Rectal smooth muscle tissue (tissue), 1 donor: Measurements from ENCODE around the gene IL1F10.

Experiments used
- H3K27ac ChIP-seq: one replicate; pipeline ENCODE4 v1.7.0; 2013; ENCODE audit warnings: low read depth, low read length, inconsistent platforms
- H3K27me3 ChIP-seq: one replicate; pipeline ENCODE4 v1.7.0; 2013; ENCODE audit warnings: low read length; ENCODE audit not compliant: control insufficient read depth, insufficient read depth
- H3K36me3 ChIP-seq: one replicate; pipeline ENCODE4 v1.7.0; 2013; ENCODE audit warnings: low read length; ENCODE audit not compliant: control insufficient read depth, insufficient read depth
- H3K4me1 ChIP-seq: one replicate; pipeline ENCODE4 v1.7.0; 2013; ENCODE audit warnings: low read length; ENCODE audit not compliant: control insufficient read depth, insufficient read depth
- H3K4me3 ChIP-seq: one replicate; pipeline ENCODE4 v1.7.0; 2013; ENCODE audit warnings: low read length
- H3K9ac ChIP-seq: one replicate; pipeline ENCODE4 v1.7.0; 2013; ENCODE audit warnings: low read length

Gene IL1F10

GRCh38 chr2:113041871-113042270 is 25.9 kb upstream of the IL1F10 start:
- Histone ChIP-seq H3K27ac (no peak overlapping the region), H3K36me3 (no peaks in the 10 kb centered on the region), H3K4me3 (no peak overlapping the region), H3K4me1 (no peaks in the 10 kb centered on the region), H3K9ac (no peak overlapping the region), H3K27me3 (no peaks in the 10 kb centered on the region)

GRCh38 chr2:113046465-113046864 is 21.3 kb upstream of the IL1F10 start:
- H3K4me1 ChIP-seq: no peaks in the 10 kb centered on the region
- H3K9ac ChIP-seq: no peak overlapping the region
- H3K4me3 ChIP-seq: no peak overlapping the region
- no peaks in the 10 kb centered on the region for H3K36me3 ChIP-seq
- H3K27ac ChIP-seq: no peak overlapping the region
- H3K27me3 ChIP-seq: no peaks in the 10 kb centered on the region

DNA sequence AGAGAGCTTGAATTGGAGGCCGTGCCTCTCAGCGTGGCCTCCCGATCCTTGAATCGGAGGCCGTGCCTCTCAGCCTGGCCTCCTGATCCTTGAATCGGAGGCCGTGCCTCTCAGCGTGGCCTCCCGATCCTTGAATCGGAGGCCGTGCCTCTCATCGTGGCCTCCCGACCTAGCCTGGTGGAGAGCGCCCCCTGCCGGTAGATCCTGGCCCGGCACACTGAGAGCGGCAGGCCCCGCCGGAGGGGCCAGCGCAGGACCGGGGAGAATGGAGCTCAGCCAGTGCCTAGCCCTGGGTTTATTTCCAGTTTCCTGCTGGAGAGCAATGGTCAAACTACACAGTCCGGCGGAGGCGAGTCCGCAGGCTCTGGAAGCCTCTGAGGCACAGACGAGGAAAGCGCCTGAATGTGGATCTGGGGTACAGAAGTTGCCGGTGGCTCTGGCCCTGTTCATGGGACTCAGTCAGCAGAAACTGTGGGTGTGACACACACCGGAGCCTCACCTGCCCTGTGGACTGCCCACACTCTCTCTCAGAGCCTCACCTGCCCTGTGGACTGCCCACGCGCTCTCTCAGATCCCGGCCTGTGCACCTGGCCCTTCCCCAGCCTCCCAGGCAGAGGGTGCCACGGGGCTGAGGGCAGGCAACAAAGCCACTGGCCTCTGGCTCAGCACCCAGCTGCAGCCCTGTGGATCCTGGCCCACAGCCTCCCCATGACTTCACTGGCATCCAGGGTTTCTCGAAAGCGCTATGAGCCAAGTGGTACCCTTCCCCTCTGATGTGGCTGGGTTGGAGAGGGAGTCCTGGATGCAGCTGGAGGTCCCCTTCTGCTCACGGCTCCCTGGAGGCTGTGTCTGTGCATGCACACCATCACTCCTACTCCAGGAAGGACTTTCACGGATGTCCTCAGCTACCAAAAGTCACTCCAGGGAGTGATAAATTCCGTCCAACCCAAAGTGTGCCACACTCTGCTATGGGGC is 16.6 kb upstream of the IL1F10 start:
- Histone ChIP-seq H3K27me3 (no peaks in the 10 kb centered on the region), H3K4me3 (no peak overlapping the region), H3K9ac (no peak overlapping the region), H3K36me3 (no peaks in the 10 kb centered on the region), H3K4me1 (no peaks in the 10 kb centered on the region), H3K27ac (no peak overlapping the region)

DNA sequence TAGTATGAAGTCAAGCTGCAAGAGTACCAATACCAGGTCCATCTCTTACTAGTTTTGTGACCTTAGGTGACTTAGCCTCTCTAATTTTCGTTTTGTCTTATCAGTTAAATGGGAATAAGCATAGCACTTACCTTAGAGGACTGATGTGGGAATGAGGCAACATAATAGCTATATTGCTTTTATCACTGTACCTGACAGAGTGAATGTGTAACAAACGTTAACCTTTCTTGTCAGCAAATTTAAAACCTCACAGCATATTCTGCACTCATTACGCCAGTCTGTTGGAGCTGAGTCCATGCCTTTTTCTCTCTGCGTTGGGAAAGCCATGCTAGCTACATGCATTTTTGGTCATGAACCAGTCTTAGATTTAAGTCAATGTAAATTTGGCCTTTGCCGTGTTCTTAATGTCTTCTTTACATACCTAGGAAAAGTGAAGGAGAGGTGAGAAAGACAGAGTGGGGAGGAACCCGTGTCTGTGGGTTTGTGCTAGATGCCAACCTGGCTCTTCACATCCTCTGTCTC is 15.3 kb upstream of the IL1F10 start, which contains the start of gene IL36B:
IL36B (minus strand) TSS at position 472 of the 522 bp plus-strand sequence.
- Histone ChIP-seq H3K9ac (no peak within 1 kb of the TSS), H3K27ac (no peak within 1 kb of the TSS), H3K4me1 (no peaks in the 10 kb centered on the region), H3K4me3 (no peak within 1 kb of the TSS), H3K27me3 (no peaks in the 10 kb centered on the region), H3K36me3 (no peaks in the 10 kb centered on the region)

GRCh38 chr2:113053666-113054065 is 14.1 kb upstream of the IL1F10 start:
- Histone ChIP-seq H3K9ac (no peak overlapping the region), H3K4me1 (no peaks in the 10 kb centered on the region), H3K4me3 (no peak overlapping the region), H3K27me3 (no peaks in the 10 kb centered on the region), H3K36me3 (no peaks in the 10 kb centered on the region), H3K27ac (no peak overlapping the region)

- H3K4me1 ChIP-seq: no peaks in the 10 kb centered on the region
- no peak overlapping the region for H3K9ac ChIP-seq
- no peak overlapping the region for H3K4me3 ChIP-seq
- H3K36me3 ChIP-seq: no peaks in the 10 kb centered on the region
- no peak overlapping the region for H3K27ac ChIP-seq
- no peaks in the 10 kb centered on the region for H3K27me3 ChIP-seq
Observed at GRCh38 chr2:113054066-113054465, 13.7 kb upstream of the IL1F10 start.

- Histone ChIP-seq H3K4me3 (no peak overlapping the region), H3K4me1 (no peaks in the 10 kb centered on the region), H3K27ac (no peak overlapping the region), H3K27me3 (no peaks in the 10 kb centered on the region), H3K9ac (no peak overlapping the region), H3K36me3 (no peaks in the 10 kb centered on the region)
Observed at GRCh38 chr2:113056521-113056920, 11.2 kb upstream of the IL1F10 start.

DNA sequence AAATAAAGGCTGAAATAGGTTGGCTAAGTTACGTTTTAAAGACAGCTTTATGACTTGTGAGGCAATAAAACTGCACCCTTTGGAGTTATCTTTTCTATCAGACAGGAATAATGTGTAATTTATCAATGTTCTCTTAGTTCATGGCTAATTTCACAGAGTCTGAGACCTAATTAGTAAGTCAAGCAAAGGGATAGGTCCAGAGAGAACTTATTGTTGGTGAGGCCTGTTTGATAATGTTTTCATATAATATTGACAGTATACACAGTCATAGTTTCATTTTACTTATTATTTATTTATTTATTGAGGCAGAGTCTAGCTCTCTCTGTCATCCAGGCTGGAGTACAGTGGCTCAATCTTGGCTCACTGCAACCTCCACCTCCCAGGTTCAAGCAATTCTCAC is 10.7 kb upstream of the IL1F10 start:
- Histone ChIP-seq H3K4me3 (no peak overlapping the region), H3K4me1 (no peaks in the 10 kb centered on the region), H3K36me3 (no peaks in the 10 kb centered on the region), H3K27ac (no peak overlapping the region), H3K9ac (no peak overlapping the region), H3K27me3 (no peaks in the 10 kb centered on the region)

DNA sequence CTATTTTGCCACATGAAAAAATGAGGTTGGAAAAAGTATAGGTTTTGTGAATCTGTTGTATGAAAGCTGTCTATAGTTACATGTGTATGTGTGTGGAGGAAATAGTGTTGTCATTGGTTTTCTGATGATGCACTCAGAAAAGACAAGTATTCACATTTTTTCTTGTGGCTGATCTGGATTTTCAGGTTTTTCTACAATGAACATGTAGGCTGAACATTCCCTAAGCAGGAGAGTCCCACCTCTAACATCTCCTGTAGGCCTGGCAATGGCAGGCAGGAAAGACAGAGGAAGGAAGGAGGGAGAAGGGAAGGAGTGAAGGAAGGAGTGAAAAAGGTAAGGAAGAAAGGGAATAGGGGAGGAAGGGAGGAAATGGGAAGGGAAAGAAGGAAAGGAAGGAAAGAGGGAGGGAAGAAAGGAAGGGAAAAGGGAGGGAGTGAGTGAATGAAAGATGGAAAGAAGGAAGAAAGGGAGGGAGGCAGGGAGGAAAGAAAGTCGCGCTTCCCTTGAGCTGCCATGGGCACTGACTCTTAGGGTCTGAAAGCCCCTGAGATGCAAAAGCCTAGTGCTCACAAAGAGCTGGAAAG is 9.3 kb upstream of the IL1F10 start:
- Histone ChIP-seq H3K9ac (no peak overlapping the region), H3K27me3 (no peaks in the 10 kb centered on the region), H3K27ac (no peak overlapping the region), H3K36me3 (no peaks in the 10 kb centered on the region), H3K4me3 (no peak overlapping the region), H3K4me1 (no peaks in the 10 kb centered on the region)

- H3K27ac ChIP-seq: no peak within 1 kb of the TSS
- H3K36me3 ChIP-seq: no peaks in the 10 kb centered on the region
- no peak within 1 kb of the TSS for H3K9ac ChIP-seq
- no peaks in the 10 kb centered on the region for H3K27me3 ChIP-seq
- H3K4me3 ChIP-seq: no peak within 1 kb of the TSS
- no peaks in the 10 kb centered on the region for H3K4me1 ChIP-seq
Observed at GRCh38 chr2:113058998-113059960, 8.5 kb upstream of the IL1F10 start, which contains the start of gene IL36RN. Gene IL36RN (plus strand): TSS chr2:113059198. CDS start chr2:113059439, 241 bp downstream.

- Histone ChIP-seq H3K9ac (no peak overlapping the region), H3K27ac (no peak overlapping the region), H3K27me3 (no peaks in the 10 kb centered on the region), H3K4me1 (no peaks in the 10 kb centered on the region), H3K4me3 (no peak overlapping the region), H3K36me3 (no peaks in the 10 kb centered on the region)
Observed at GRCh38 chr2:113060396-113060795, 7.4 kb upstream of the IL1F10 start.

DNA sequence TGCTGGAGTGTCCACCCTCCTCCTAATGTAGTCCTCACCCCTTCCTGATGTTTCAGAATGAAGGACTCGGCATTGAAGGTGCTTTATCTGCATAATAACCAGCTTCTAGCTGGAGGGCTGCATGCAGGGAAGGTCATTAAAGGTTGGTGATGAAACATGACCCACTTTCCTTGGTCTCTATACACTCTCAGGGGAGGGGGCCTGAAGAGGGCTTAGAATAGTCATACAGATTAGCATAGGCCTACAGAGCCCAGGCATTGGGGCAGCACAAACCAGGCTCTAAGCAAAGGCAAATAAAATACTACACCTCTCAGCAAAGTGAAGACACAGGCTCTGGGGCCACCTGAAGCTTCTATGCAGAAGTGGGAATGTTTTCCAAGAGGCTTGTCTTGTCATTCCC is 7.0 kb upstream of the IL1F10 start:
- Histone ChIP-seq H3K27ac (no peak overlapping the region), H3K4me1 (no peaks in the 10 kb centered on the region), H3K9ac (no peak overlapping the region), H3K27me3 (no peaks in the 10 kb centered on the region), H3K36me3 (no peaks in the 10 kb centered on the region), H3K4me3 (no peak overlapping the region)
